GM18870 (cell line): Measurements from ENCODE around the gene ACTR3.
"Not testable (repeated sequence)": the region's sequence is repeated elsewhere in the genome, so short reads cannot be mapped to it uniquely, and the experiment has no call there.

Experiments used
- ATAC-seq: cut with Tn5 transposase; IDR thresholded peaks from one replicate; pipeline ENCODE4 v1.9.1; 2021; ENCODE audit warnings: moderate library complexity; ENCODE audit not compliant: unreplicated experiment

Gene ACTR3

DNA sequence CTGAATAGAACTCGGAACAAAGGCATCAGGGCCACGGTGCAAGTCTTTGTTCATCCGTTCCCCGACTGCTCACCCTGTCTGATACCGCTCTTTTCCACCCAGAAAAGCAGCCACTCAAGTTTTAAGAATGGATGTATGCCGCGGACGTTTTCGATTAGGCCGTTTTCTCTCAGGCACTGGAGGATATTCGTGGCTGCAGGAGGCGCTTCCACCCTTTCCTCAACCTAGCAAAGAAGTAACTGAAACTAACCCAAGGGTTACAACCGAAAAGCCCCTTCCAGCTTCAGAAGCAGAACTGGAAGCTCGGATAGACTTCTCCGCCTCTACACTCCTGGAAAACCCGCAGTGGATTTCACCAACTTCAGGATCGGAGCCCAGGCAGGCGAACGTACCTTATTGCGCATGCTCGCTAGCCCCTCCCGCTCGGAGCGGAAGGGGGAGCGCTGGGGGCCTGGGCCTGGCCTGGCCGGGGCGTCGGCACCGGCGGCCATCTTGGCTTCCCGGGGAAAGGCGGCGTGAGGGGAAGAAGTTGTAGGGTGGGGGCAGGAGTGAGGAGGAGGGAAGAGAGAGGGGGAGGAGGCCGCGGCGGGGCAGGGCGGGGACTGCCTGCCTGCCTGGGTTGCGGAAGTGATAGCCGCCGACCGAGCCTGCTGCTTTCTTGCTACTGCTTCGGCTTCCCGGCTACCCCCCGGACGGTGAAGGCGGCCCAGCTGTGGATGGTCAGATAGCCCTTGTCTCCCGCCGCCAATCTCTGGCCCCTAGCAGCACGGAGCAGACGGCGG, at the start of gene ACTR3:
Gene ACTR3, plus strand, starts transcription at position 619 of the 782 bp plus-strand sequence. CDS start 191 bp downstream, outside the sequence.
- peak; percentile 49 for ATAC-seq

DNA sequence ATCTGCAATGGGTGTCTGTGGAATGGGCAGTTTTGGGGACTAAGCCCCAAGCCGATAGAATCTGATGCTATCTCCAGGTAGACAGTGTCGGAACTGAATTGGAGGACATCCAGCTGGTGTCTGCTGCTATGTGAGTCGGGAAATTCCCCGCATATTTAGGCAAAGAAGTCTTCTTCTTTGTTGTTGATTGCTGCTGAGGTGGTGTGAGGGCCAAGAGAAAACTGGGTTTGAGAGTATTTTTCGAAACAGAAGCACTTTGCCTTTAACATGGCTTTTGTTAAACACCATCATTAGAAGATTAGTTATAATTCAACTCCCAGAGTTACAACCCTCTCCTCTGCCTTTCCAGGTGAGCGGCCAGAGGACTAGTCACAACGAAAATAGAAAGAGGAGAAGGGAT, 49.4 kb upstream of the ACTR3 start:
- no peak for ATAC-seq

DNA sequence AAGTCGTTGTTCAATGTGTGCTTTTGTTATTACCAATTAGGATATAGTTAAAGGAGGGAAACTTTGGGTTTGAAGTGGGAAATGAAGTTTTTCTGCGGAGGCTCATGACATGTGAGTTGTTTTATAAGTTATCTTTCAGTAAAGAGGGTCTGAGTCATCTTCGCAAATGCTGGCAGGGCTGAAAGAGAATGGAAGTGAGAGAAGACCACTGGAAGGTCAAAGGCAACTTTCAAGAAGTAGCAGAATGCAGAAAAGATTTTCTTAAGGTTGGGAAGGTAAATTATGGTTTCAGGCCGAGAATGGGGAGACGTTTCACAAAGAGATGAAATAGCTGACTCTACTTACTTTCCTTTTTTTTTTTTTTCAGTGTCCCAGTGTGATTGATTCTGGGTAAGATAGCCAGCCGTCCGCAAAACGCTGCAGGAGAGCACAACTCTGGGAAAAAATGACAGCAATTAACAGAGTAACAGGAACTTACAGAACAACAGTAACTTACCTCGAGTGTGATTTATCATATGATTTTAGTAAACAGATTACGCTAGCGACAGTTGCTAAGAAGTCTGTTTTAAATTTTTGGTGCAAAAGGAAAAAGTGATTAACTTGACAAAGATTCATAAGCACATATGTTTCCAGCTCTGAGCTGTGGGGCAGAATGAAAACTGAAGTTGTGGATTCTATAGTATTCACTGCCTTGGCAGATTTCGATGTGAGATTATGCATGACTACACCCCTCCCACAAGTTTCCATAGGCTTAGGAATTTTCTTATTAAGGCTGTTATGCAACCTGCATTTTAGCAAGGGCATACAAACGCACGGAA, 46.8 kb upstream of the ACTR3 start:
- ATAC-seq, result no peak

DNA sequence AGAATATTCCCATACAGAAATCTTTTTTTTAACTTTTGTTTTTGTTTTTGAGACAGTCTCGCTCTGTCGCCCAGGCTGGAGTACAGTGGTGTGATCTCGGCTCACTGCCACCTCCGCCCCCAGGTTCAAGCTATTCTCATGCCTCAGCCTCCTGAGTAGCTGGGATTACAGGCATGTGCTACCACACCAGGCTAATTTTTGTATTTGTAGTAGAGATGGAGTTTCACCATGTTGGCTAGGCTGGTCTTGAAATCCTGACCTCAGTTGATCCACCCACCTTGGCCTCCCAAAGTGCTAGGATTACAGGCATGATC, 46.2 kb upstream of the ACTR3 start:
- ATAC-seq, result not testable (repeated sequence)

DNA sequence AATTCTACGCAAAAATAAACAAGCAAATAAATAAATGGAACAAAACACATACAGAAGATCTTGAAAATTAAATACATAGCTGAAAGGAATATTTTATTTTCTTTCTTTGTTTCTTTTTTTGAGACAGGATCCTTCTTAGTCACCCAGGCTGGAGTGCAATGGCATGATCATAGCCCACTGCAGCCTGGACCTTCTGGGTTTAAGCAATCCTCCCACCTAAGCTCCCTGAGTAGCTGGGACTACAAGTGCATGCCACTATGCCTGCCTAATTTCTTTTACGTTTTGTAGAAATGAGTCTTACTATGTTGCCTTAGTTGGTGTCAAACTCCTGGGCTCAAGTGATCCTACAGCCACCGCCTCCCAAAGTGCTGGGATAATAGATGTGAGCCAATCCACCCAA, 44.6 kb upstream of the ACTR3 start:
- ATAC-seq, result no peak

DNA sequence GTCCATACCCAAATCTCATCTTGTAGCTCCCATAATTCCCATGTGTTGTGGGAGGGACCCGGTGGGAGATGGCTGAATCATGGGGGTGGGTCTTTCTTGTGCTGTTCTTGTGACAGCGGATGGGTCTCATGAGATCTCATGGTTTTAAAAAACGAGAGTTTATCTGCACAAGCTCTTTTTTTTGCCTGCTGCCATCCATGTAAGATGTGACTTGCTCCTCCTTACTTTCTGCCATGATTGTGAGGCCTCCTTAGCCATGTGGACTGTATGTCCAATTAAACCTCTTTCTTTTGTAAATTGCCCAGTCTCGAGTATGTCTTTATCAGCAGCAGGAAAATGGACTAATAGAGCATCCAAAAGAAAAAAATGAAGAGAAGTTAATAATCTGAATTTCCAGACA, 44.1 kb upstream of the ACTR3 start:
- not testable (repeated sequence) for ATAC-seq

DNA sequence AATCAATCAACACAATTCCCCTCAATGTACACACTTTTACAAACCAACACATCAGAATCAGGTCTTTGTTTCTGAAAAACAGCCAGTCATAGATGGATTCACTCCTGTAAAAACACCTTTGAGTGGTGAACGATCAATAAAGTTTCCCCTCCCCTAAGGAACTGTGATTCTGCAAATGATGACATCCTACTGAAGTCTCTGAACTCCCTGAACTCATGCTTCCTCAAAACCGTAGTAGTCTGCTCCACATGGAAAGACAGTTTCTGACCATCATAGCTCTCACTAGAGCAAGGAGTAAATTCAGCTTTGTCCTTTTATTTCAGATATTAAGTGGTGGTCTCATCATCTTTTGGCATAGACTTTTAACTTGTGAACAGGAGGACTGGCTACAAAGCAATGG, 43.5 kb upstream of the ACTR3 start:
- ATAC-seq, result no peak

DNA sequence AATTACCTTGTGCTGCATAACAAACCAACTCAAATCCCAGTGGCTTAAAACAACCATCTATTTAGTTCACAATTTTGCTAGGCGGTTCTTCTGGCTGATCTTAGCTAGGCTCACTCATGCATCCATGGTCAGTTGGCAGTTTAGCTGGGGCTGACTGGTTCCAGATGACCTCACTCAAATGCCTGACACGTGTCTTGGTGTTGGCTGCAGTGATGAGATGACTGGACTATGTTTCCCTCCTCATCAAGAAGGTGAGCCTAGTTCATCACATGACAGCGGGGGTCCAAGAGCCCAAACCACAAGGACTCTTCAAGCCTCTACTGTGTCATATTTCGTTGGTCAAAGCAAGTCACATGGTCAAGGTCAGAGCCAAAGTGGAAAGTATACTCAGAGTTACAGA, 42.7 kb upstream of the ACTR3 start:
- ATAC-seq, result peak; percentile 68

DNA sequence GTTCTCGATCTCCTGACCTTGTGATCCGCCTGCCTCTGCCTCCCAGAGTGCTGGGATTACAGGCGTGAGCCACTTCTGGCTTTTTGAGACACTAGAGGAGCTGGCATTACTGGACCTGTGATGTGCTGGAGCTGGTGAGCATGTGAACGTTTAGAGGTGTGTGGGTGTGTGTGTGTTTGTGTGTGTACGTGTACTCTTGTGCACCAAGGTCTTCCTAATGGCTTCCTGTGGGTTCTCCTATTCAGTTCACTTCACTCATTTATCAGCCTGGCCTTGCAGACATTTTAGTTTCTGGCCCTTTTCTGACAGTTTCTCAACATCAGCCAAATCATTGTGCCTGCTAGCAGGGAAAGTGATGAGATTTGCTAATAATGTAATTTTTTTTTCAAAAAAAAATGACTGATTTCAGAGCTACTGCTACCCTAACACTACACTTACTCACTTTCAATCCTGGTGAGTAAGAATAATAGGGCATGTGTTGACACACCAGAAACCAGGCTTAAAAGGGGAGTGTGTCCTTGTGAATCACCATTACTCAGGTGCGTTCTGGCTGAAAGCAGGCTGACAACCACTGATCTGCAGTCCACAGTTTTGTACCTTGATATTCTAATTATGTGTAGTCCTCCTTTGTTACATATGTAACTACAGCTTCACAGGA, 41.0 kb upstream of the ACTR3 start:
- ATAC-seq, result peak; percentile 72

DNA sequence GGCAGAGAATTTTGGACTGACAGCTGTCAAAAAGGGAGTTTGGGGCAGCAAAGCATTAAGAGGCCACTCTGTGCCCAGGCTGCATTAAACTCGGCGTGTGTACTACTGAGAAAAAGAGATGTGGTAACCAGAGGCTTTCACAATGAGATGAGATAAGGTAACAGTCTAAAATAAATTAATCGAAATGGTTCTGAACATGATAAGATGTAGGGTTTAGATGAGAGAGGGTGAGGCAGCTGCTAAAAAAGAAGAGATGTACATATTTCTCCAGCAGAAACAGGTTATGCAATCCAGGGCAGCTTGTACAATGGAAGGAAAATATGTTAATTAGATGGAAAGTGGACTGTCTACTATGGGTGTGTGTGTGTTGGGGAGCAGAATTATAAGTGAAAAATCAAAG, 39.2 kb upstream of the ACTR3 start:
- no peak for ATAC-seq

DNA sequence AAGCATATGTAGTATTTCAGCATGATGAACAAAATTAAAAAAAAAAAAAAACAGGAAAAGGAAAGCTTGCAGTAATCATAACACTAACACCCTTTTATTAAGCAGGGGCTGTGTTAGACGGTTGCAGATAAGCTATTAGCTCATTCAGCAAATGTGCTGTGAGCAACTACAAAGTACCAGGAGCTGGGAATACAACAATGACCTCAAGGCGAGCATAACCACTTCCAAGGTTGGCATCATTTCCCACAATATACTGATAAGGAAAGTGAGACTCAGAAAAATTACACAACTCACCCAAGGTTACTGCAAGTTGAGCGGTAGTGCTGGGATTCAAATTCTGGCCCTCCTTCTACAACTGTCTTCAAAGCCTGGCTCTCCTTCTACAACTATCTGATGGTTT, 38.2 kb upstream of the ACTR3 start:
- no peak for ATAC-seq

DNA sequence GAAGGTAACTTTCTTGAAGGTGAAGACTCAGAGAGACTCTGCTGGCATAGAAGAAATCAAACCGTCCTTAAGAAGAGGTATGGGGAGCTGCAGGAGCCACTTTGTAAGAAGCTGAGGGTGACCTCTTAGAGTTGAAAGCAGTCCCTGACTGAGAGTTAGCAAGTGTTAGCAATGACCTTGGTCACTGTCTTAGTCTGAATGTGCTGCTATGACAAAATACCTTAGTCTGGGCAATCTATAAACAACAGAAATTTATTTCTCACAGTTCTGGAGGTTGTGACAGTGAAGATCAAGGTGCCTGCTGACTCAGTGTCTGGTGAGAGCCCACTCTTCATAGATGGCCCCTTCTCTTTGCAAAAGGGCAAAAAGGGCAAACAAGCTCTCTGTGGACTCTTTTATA, 35.7 kb upstream of the ACTR3 start:
- no peak for ATAC-seq

DNA sequence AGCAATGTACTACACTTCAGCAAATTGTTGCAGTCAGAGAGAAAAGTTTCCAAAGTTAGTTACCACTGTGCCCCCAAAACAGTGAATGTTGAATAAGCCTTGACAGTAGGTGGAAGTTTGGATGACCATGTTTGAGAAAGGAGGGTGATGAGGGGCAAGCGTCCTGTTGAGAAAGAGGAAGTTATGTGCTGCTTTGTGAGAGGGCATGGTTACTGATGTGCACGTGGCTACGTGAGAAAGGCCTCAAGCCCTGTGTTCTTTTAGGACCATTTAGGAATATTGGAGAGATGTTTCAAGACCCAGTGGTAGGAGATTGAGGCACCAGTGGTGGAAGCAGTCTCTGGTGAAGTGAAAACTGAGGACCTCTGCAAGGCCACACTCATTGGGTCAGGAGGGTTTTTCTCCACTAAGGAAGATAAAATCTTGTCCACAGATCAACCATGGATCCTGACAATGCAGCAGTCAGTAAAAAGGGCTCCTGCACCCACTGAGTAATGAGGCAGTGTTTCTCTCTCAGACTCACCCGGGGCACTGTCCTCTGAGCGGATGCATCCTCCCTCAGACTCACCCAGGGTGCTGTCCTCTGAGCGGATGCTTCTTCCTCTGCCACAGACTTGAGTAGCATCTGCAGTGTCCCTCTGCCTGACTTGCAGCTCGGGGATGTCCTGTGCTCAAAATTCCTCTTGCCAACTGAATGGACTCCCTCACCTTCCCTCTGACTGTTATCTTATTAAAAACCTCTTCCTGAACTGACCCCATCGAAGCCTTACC, 34.7 kb upstream of the ACTR3 start:
- no peak for ATAC-seq

DNA sequence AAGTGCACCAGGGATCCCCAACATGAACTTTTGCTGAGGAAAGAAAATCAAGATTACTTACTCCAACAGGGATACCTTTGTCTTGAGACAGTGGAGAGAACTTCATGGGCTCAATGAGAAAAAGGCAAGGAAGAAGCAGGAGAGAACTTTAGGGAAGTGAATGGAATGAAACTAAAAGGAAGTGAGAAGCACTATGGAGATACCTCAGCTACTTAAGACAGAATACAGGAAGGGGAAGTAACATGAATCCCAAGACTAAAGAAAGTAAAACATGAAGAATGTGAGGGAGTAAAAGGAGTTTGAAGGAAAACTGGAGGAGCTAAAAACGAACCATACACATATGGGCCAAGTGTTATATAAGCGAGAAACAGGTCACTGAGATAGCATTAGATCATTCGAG, 32.4 kb upstream of the ACTR3 start:
- ATAC-seq, result no peak

DNA sequence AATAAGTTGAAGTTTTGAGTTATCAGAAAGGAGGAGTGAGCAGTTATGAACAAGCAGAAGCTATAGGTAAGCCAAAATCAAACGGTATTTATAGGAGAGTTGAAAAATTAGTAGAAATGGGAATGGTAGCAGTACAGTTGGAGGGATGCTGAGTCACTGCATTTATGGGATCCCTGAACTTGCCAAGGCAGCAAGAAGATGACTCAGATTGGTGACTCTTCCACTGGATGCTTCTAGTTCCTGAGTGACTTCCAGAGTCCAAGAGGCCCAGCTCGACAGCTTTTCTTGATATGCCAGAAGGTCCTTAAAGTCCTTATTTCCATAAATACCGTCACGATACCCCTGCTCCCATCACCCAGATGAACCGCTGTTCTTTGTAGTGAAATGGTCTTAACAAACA, 31.1 kb upstream of the ACTR3 start:
- ATAC-seq, result no peak

DNA sequence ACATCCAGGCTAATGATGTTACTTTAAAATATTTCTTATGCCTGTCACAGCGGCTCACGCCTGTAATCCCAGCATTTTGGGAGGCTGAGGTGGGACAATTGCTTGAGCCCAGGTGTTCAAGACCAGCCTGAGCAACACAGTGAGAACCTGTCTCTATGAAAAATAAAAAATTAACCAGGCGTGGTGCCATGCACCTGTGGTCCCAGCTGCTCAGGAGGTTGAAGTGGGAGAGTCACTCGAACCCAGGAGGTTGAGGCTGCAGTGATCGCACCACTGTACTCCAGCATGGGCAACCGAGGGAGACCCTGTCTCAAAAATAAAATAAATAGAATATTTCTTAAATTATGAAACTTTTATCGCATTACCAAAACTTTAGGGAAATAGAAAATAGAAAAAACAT, 28.1 kb upstream of the ACTR3 start:
- ATAC-seq, result no peak

DNA sequence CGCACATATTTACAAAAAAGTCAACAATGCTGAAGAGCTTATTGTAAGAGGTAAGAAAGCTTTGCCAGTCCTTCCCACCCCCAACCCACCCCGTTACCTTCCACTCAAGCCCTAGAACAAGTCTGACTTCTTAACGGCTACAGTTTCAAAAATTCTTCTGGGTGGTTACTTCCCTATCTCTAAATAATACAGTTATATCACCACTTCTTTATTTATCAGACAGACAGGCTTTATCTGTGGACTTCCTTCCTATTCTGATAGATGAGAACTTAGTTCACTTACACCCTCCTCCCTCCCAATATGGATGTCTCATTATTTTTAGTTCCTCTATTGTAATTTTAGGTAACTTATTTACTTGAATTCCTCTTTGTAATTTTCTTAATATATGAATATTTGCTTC, 26.7 kb upstream of the ACTR3 start:
- ATAC-seq, result no peak

DNA sequence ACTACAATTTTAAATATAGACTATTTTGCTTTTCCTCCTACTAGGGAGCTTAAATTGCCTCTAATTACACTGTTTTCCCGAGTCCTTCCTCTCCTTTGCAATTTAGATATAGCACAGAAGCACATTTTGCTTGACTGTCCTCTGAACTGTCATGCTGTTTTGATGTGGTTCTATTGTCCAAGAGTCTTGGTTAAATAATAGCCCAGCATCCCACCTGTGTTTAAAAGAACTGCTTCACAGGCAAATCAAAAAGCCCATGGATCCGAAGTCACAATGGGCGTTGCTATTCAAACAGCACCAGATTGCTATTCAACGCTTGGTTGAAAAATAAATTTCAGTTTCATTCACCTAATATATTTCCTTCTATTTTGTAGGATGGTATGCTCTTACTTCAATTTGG, 22.3 kb upstream of the ACTR3 start:
- no peak for ATAC-seq

DNA sequence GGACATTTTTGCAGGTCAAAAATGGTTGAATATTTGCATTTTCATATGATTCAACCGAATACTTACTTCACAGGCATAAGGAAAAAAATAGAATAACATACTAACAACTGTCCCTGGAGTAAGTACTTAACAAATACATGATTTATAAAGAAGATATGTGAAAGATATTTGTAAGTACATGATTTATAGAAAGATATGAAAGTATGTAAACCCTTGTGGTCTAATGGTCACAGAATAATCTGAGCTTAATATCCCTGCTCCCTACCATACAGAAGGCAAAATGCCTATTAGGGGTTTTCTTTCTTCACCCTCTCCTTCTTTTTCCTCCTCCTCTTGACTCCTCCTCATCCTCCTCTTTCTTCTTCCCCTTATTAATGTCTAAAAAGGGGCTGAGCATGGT, 20.6 kb upstream of the ACTR3 start:
- ATAC-seq, result no peak

DNA sequence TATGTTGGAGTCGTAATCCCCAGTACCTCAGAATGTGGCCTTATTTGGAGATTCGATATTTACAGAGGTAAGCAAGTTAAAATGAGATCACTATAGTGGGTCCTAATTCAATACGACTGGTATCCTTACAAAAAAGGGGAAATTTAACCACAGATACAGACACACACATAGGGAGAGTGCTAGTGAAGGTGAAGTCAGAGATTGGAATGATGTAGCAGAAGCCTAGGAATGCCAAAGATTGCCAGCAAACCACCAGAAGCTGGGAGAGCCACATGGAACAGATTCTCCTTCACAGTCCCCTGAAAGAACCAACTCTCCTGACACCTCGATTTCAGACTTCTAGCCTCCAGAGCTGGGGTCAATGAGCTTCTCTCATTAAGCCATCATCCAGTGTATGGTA, 17.7 kb upstream of the ACTR3 start:
- no peak for ATAC-seq

DNA sequence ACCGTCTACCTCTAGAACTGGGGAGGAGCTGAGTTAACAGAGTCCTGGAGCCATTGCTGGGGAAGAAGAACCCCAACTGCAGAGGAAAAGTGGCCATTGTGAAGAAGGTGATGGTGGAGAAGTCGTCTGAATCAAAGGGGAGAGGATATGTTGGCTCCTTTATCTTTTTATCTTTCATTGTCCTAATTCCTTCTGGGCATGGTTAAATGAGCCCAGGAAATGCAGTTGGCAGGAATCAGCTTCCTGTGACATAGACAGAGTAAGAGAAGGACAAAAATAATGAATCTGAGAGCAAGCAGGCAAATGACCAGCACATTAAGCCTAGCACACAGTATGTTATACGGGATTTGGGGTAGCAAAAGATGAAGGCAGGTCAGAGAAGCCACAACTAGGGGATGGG, 16.0 kb upstream of the ACTR3 start:
- no peak for ATAC-seq
